Measurements from ENCODE around the gene CARD10.

GRCh38 chr22:37467391-37467955 lies 51.7 kb downstream of the CARD10 start:
- TF ChIP-seq POLR2AphosphoS5 (IDR thresholded peaks at IDR 0.05; ENCODE audit: low read depth, low read length) (0 out of 2 replicates have a peak, but pooled peaks have one; percentile 29), POLR2A (IDR thresholded peaks at IDR 0.05; ENCODE audit: low read depth, low read length) (0 out of 2 replicates have a peak, but pooled peaks have one; percentile 24), TAF1 (IDR thresholded peaks at IDR 0.05; ENCODE audit: borderline replicate concordance, low read depth, low read length) (no peak)
